ENCODE data around the gene PTH2.

- TF ChIP-seq JUN (IDR thresholded peaks at IDR 0.05; ENCODE audit: borderline replicate concordance, insufficient read depth, insufficient read length, low read depth) (no peak), POLR2AphosphoS5 (IDR thresholded peaks at IDR 0.05; ENCODE audit: insufficient read depth, low read depth, low read length) (no peak), CTCF (IDR thresholded peaks at IDR 0.05; ENCODE audit: extremely low read depth in 1 of 2, insufficient read depth in 1 of 2, low read depth in 1 of 2, low read length in 2 of 2) (no peak), MYC (IDR thresholded peaks at IDR 0.05; ENCODE audit: low read depth, low read length) (no peak), POLR2A (IDR thresholded peaks at IDR 0.05; ENCODE audit: low read depth, low read length) (no peak), FOS (IDR thresholded peaks at IDR 0.05; ENCODE audit: borderline replicate concordance, insufficient read depth, low read length) (no peak)
Observed at GRCh38 chr19:49421039-49421877, 2.0 kb downstream of the PTH2 start.
